K562 (cell line): ENCODE data around the gene UCKL1. TPM values are rescaled to one million over a fixed set of nuclear protein-coding genes. Genes with fewer than 3 reads are reported as not detected.
A peak's percentile ranks its signal among the peaks of the same experiment; 100 is the strongest.

Experiments used
- ATAC-seq: fragments of 200-7000 bp; cut with Tn5 transposase; 3 replicates; pipeline ENCODE4 v1.9.1; 2020; ENCODE audit warnings: moderate library complexity
- BruUV-seq: library from RNA; stranded (reverse); fragments of 400-500 nt; replicated peaks from 2 replicates; lab custom pipeline; 2021; lab: Mats Ljungman, UMichigan
- CTCF ChIA-PET: fragments of 300-600 bp; formaldehyde crosslinking; extraction: SDS; loops from one replicate; lab custom pipeline; 2021; ENCODE audit warnings: low intra/inter-chr PET ratio; lab: Yijun Ruan, JAX
- POLR2A ChIA-PET: fragments of 300-600, 350-650 bp; sonication (Branson Sonifier 250); formaldehyde crosslinking; extraction: SDS; loops from one replicate; lab custom pipeline; 2021; ENCODE audit warnings: antibody characterized with exemption, inconsistent platforms; lab: Yijun Ruan, JAX
- DNase-seq, 4 experiments: peaks; one replicate each; pipeline versions ENCODE4 v3.0.0 to v3.0.0-alpha.2; 2011 to 2018; ENCODE audit warnings: low spot score in 3 of 4, mixed read lengths in 3 of 4; ENCODE audit errors: extremely low read depth in 1 of 4
- FAIRE-seq: peaks from 2 replicates; lab custom pipeline; 2011; peaks lifted over from hg19 to GRCh38; lab: Jason Lieb, UNC
- H2AFZ ChIP-seq: 2 replicates; pipeline ENCODE4 v1.6.0; 2011; ENCODE audit warnings: low read depth, low read length, control low read depth, inconsistent platforms
- H3K27ac ChIP-seq: fragments of 200-600 bp; 3 replicates; pipeline ENCODE4 v1.8.0; 2011; ENCODE audit warnings: low read depth, mild to moderate bottlenecking, control low read depth, inconsistent platforms, low read length, moderate library complexity, mixed read lengths; ENCODE audit errors: extremely low read depth
- H3K27me3 ChIP-seq, 2 experiments: fragments of 300-600 bp in 1 of 2; 2 replicates in 1 of 2; 3 replicates in 1 of 2; pipeline versions ENCODE4 v1.6.0 to v1.8.0; 2011; ENCODE audit warnings: inconsistent platforms in 2 of 2, low read length in 2 of 2, mild to moderate bottlenecking in 1 of 2, mixed read lengths in 1 of 2, moderate library complexity in 1 of 2; ENCODE audit not compliant: control insufficient read depth in 2 of 2, insufficient read depth in 2 of 2
- H3K36me3 ChIP-seq: fragments of 300-600 bp; 3 replicates; pipeline ENCODE4 v1.8.0; 2011; ENCODE audit warnings: mild to moderate bottlenecking, low read length, inconsistent platforms; ENCODE audit not compliant: control insufficient read depth, insufficient read depth
- H3K4me1 ChIP-seq, 2 experiments: fragments of 200-600 bp in 1 of 2; replicated peaks in 1 of 2; 2 replicates in 1 of 2; 3 replicates in 1 of 2; pipeline versions ENCODE4 v1.5.1 to v1.8.0; 2011; ENCODE audit warnings: inconsistent platforms in 2 of 2, low read length in 2 of 2, mild to moderate bottlenecking in 1 of 2, mixed read lengths in 1 of 2, moderate library complexity in 1 of 2; ENCODE audit not compliant: control insufficient read depth in 2 of 2, insufficient read depth in 2 of 2
- H3K4me2 ChIP-seq: 2 replicates; pipeline ENCODE4 v1.6.1; 2011; ENCODE audit warnings: low read length, control low read depth, inconsistent platforms, mixed read lengths; ENCODE audit not compliant: insufficient read depth
- H3K4me3 ChIP-seq: fragments of 200-600 bp; sonication (generic), shearing (Covaris generic); 2 replicates; pipeline ENCODE4 v1.5.1; 2016; ENCODE audit warnings: control low read depth, inconsistent platforms
- H3K79me2 ChIP-seq: fragments of 200-600 bp; 3 replicates; pipeline ENCODE4 v1.8.0; 2011; ENCODE audit warnings: low read length, inconsistent platforms; ENCODE audit not compliant: control insufficient read depth, insufficient read depth
- H3K9ac ChIP-seq, 2 experiments: 2 replicates each; pipeline versions ENCODE4 v1.6.0 to v1.6.1; 2011; ENCODE audit warnings: low read depth in 2 of 2, low read length in 2 of 2, control low read depth in 1 of 2, inconsistent platforms in 1 of 2, mild to moderate bottlenecking in 1 of 2, mixed read lengths in 1 of 2; ENCODE audit not compliant: insufficient read depth in 1 of 2
- H3K9me1 ChIP-seq: one replicate; pipeline ENCODE4 v1.6.0; 2011; ENCODE audit warnings: inconsistent platforms, mild to moderate bottlenecking, low read length, moderate library complexity; ENCODE audit not compliant: control insufficient read depth, insufficient read depth
- H3K9me3 ChIP-seq: replicated peaks from 2 replicates; pipeline ENCODE4 v1.5.1; 2011; ENCODE audit warnings: low read depth, low read length, inconsistent platforms; ENCODE audit not compliant: control insufficient read depth, insufficient read depth
- H4K20me1 ChIP-seq: replicated peaks from 2 replicates; pipeline ENCODE4 v1.6.1; 2011; ENCODE audit warnings: low read length, inconsistent platforms, mixed read lengths; ENCODE audit not compliant: control insufficient read depth, insufficient read depth
- CBX5 ChIP-seq: IDR thresholded peaks from 2 replicates; pipeline ENCODE4 v1.6.1; 2014; ENCODE audit warnings: low read depth, borderline replicate concordance
- CEBPB ChIP-seq: fragments of 450-650 bp; IDR thresholded peaks from 2 replicates; pipeline ENCODE4 v1.6.1; 2016; ENCODE audit warnings: missing genetic modification characterization, missing compliant biosample characterization
- MAZ ChIP-seq, 2 experiments: fragments of 450-650 bp in 1 of 2; sonication (generic) in 1 of 2; formaldehyde crosslinking; IDR thresholded peaks in 1 of 2; conservative IDR thresholded peaks in 1 of 2; 2 replicates each; pipeline versions ENCODE4 v1.4.0 to v1.5.0; 2020; ENCODE audit warnings: mild to moderate bottlenecking in 1 of 2, missing genetic modification reagents in 1 of 2
- POLR2G ChIP-seq: fragments of 200-400 bp; formaldehyde crosslinking; IDR thresholded peaks from 2 replicates; pipeline ENCODE4 v1.6.1; 2017; ENCODE audit warnings: low read depth, mild to moderate bottlenecking, antibody characterized with exemption, low read length, moderate library complexity
- TBP ChIP-seq: optimal IDR thresholded peaks from 2 replicates; pipeline ENCODE3; 2011; ENCODE audit warnings: low read depth, low read length, improper control_type of control experiment
- ZNF57 ChIP-seq: fragments of 450-650 bp; formaldehyde crosslinking; IDR thresholded peaks from 2 replicates; pipeline ENCODE4 v1.4.0; 2020; ENCODE audit warnings: mild to moderate bottlenecking, moderate library complexity
- ZNF583 ChIP-seq: fragments of 250-450 bp; sonication (Bioruptor Pico); IDR thresholded peaks from 2 replicates; pipeline ENCODE4 v1.4.0; 2020
- WGBS: fragments of 100-300 bp; shearing (Covaris generic); methylation state at CpG from one replicate; pipeline ENCODE4 v1.1.6; 2016; ENCODE audit warnings: low coverage, mixed read lengths; ENCODE audit not compliant: insufficient coverage; ENCODE audit errors: missing lambda C conversion rate; 5-methylcytosine and 5-hydroxymethylcytosine counted together
- in situ Hi-C: fragments of 300-500 bp; cut with MboI; formaldehyde crosslinking; loops from 4 replicates; pipeline ENCODE4 v1.15.0; 2018; ENCODE audit warnings: inconsistent platforms, mixed read lengths
- intact Hi-C: fragments of 100-400 bp; cut with micrococcal nuclease; formaldehyde crosslinking; loops from 2 replicates; pipeline ENCODE4 v1.14.2; 2022
- polyA plus RNA-seq, 8 experiments: library from polyadenylated mRNA; depleted of rRNA in 4 of 8; stranded (reverse) in 5 of 8; unstranded in 3 of 8; fragments of >200 nt; fragmentation: Nextera tagmentation in 2 of 8; fragmentation: Illumina TruSeq in 1 of 8; extraction: Ambion mirVana in 2 of 8; extraction: Trizol in 1 of 8; gene quantifications; 2 replicates each; pipeline versions ENCODE4 v1.2.1 to v1.2.3, GENCODE V29; 2011 to 2014; ENCODE audit warnings: inconsistent platforms in 1 of 8, missing spikeins in 1 of 8
- total RNA-seq, 7 experiments: library from RNA; depleted of rRNA in 6 of 7; stranded (reverse); fragments of >200 nt in 6 of 7; fragmentation: Illumina TruSeq in 2 of 7; extraction: Trizol in 2 of 7; gene quantifications; 2 replicates each; pipeline versions ENCODE4 v1.2.1 to v1.2.3, GENCODE V29; 2011 to 2021; ENCODE audit warnings: low replicate concordance in 1 of 7

Gene UCKL1
- total and polyA plus RNA-seq, 9 of the 15 experiments (the other 6 are each of a cell fraction or from before 2014, with no cell fraction given) = 3.1 to 52.8 (median 24.2) TPM

GRCh38 chr20:63964412-63964811 lies 8.2 kb upstream of the UCKL1 start (continued):
- TF ChIP-seq CBX5 (no peak), ZNF57 (CRISPR knock-in tag) (no peak), ZNF583 (CRISPR knock-in tag) (no peak), TBP (no peak), CEBPB (tag) (no peak)

DNA sequence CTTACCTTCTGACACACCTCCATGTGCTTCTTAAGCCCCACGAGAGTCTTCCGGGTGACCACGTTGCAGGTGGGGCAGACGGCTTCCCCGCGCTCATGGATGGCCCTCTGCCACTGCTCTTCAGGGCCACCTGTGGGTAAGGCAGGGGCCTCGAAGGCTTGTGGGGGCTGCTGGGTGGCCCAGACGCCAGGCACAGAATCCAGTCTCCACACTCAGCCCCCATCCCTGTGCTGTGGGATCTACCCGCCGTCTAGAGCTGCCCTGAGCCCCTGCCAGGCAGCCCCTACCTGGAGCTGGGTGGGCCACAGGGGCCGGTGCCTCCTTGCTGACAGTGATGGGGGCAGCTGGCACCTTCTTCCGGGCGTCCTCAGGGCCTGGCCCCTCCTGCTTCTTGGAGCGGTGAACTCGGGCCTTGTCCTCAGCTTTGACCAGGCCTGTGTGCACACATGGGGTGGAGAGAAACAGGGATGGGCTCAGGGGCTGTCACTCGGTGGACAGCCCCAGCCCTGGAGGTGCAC lies 7.6 kb upstream of the UCKL1 start:
- in situ Hi-C loops = no loop called here
- no peaks in the 10 kb centered on the region for H3K9me1 ChIP-seq
- no peaks in the 10 kb centered on the region for H4K20me1 ChIP-seq
- ATAC-seq (no peak), FAIRE-seq (no peak), DNase-seq (no peak)
- CTCF ChIA-PET = no interaction called here
- H3K79me2 ChIP-seq = peaks cover 15% of the 10 kb centered on the region
- intact Hi-C loops = no loop called here
- H2AFZ ChIP-seq = no peak overlapping the region
- no TSS peak for BruUV-seq
- no peaks in the 10 kb centered on the region for H3K9me3 ChIP-seq
- over 99% methylated on average over 12 of the region's 16 CpGs for WGBS
- H3K4me1 ChIP-seq = peaks cover 4 to 52% of the 10 kb centered on the region in 2 experiments; a peak in 4 of 5 replicates
- H3K27me3 ChIP-seq = no peaks in the 10 kb centered on the region
- no peak overlapping the region for H3K27ac ChIP-seq
- H3K9ac ChIP-seq = peak overlapping the region in 1 of 2 experiments; percentile 35; a peak in 1 of 4 replicates
- H3K36me3 ChIP-seq = peaks cover 77% of the 10 kb centered on the region; the same call in 2 of the 3 replicates
- no peak overlapping the region for H3K4me2 ChIP-seq
- no peak overlapping the region for H3K4me3 ChIP-seq
- TF ChIP-seq POLR2G = peak; percentile 44
- TF ChIP-seq MAZ (CRISPR knock-in tag; conservative IDR thresholded peaks at IDR 0.05 in 1 of 2, IDR thresholded peaks at IDR 0.05 in 1 of 2) = no peak
- TF ChIP-seq, all 486 proteins: peak for 1
- POLR2A ChIA-PET = no interaction called here
